ENCODE data around the gene PTPN11.

The PTPN11 gene

GRCh38 chr12:112543751-112544150 is 125.0 kb downstream of the PTPN11 start:
- no peak for DNase-seq (ENCODE audit: low read depth)

DNA sequence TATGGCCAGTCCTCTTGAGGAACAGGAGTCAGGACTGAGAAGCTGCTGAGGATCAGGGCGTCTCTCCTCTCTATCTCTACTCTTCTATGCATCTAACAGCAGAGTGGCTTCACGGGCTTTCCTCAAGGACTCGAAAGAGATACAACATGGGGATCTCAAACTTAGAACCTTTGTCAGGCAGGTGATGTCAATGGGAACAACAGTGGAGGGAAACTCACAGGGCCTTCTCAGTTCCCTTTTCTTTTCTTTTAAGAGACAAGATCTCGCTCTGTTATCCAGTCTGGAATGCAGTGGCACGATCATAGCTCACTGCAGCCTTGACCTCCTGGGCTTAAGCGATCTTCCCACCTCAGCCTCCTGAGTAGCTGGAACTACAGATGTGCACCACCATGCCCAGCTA is 127.6 kb downstream of the PTPN11 start:
- DNase-seq (ENCODE audit: low read depth) = no peak

GRCh38 chr12:112546996-112547395 is 128.2 kb downstream of the PTPN11 start:
- no peak for DNase-seq (ENCODE audit: low read depth)

DNA sequence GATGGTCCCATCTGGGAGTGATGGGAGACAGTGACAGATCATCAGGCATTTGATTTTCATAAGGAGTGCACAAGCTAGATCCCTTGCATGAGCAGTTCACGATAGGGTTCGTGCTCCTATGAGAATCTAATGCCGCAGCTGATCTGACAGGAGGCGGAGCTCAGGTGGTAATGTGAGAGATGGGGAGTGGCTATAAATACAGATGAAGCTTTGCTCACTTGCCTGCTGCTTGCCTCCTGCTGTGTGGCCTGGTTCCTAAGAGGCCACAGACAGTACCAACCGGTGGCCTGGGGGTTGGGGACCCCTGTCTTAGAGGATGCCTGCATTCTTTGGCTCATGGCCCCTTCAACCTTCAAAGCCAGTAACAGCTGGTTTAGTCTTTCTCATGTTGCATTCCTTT is 130.3 kb downstream of the PTPN11 start:
- no peak for DNase-seq (ENCODE audit: low read depth)

DNA sequence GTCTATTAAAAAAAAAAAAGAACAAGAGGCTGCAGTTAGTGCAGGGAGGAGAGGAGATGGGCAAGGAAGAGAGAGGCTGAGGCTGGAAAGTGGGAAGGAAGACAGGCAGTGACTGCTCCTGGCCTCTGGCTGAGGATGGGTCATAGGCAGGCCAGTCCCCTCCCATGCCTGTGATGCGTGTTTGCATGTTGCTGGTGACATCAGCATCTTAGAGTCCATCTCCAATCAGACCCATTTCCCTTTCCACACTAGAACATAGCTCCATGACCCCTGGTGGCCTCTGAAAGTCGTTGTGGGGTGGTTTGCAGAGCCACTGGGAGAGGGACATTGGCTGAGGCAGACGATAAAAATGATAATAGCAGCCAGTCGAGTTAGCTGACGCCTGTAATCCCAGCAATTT is 132.9 kb downstream of the PTPN11 start:
- no peak for DNase-seq (ENCODE audit: low read depth)

- no peak for DNase-seq (ENCODE audit: low read depth)
Observed at GRCh38 chr12:112555621-112556233, 137.0 kb downstream of the PTPN11 start.

GRCh38 chr12:112557951-112558630 is 139.3 kb downstream of the PTPN11 start:
- DNase-seq (ENCODE audit: low read depth) = no peak
